Measurements from ENCODE around the gene ARHGAP22. TPM values are rescaled to one million over a fixed set of nuclear protein-coding genes. Genes with fewer than 3 reads are reported as not detected.

ARHGAP22 gene
- total RNA-seq, 1 donor from 2014 or later: 64.5 TPM

DNA sequence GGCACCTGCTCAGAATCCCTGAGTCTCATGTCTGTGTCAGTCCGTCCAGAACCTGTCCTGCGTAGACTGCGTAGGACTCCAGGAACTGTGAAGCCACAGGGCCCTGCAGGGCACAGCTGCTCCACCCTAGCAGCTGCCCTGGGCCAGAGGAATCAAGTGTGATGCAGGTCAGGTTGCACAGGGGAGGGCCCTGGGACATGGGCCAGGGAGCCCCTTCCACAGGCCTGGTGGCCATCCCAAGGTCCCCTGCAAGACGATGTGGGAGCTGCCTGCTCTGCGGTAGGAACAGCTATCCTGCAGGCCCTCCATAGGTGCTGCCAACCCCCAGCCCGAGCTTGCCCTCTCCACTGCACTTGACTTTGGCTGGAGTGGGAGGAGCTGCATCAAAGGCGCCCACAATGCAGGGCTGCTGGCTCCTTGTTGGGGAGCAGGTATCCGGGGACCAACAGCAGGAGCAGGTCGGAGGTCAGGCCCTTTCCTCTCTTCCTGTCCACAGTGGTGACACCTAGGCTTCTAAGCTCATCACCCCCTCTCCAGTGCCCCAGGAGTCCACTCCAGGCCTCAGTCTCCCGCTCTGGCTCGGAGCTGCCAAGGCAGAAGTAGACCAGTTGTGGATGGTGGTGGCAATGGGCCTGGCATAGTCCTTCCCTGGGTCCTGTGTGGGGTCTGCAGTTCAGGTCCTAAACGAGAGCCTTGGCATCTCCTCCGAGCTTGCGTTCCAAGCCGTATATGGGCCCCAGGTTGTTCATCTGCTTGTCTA is 149.3 kb downstream of the ARHGAP22 start:
- no peak for DNase-seq (ENCODE audit: extremely low read depth, low read depth, low spot score)

DNA sequence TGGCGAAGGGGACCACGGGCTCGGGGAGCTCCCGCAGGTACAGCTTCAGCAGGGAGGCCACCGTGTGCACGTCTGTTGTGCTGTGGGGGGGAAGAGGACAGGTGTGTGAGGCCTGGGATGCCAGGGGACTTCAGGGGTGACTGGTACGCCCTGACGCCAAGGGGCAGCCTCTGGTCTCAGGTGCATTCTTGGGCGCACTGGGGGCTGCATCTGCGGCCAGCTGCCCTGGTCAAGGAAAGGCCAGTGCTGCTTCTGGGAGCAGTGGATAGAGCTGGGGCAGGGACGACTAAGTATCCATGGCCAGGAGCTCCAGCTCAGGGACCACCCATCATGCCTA is 149.8 kb downstream of the ARHGAP22 start:
- DNase-seq (ENCODE audit: extremely low read depth, low read depth, low spot score): no peak

DNA sequence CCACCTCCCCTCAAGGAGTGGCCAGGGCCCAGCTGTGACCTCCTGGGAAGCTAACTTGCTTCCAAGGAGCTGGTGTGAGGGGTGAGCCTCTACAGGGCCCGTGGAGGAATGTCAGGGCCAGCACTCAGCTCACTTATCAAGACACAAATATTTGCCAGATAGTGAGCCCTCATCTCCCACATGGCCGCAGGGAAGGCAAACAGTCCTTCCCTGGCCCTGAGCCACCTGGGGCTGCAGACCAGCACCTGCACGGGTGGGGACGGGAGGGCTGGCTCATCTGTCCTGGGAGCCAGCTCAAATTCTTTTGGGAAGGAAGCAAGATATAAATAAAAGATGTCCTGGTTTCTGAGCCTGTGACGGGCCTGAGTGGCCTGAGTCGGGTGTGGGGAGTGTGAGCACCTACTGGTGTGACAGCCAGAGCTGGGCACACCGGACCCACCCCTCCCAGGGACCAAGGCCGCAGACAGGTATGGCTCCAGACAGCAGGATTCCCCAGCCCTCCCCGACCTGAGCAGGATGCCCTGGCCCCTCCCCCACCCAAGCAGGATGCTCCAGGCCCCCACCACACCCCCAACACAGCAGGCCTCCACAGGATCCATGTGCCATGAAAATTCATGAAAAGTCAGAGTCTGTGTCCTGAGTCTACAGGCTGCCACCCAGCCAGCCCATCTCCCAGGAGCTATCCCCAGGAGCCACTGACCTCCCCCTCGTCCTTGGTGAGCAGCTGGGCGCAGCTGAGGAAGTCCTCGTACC is 150.4 kb downstream of the ARHGAP22 start:
- DNase-seq (ENCODE audit: extremely low read depth, low read depth, low spot score): no peak

DNA sequence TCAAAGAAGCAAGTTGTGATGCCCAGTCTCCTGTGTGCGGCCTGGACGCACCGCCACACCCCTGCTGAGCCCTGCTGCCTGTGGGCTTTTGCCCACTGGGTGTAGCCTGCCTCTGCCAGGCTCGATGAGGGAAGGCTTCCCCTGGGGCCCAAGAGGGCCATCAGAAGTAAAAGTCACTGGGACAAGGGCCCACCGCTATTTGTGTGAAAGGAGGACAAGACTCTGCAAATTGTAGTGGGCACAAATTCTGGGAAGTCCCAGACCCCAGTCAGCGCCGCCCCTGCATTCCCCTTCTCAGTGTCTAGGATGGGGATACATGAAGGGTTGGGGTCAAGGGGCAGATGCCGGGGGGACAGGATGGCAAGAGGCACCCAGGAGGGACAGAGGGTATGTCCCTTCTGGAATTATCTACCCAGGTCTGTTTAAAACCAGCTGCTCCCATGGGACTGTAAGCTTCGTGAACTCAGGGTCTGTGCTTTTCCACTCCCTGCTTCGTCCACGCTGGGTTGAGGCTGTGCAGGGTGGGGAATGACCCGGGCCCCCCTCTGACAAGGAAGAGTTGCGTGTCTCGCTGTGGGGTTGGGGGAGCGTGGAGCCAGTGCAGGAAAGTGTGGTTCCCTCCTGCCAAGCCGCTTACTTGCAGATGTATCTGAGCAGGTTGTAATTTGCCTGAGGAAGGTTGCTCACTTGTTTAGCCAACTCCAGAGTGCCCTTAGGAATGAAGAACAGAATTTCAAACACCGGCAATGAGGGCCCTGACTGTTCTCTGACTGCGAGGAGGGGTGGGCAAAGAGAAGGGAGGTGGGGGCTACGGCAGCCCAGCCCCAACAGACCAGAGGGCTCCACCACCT is 151.2 kb downstream of the ARHGAP22 start:
- no peak for DNase-seq (ENCODE audit: extremely low read depth, low read depth, low spot score)

GRCh38 chr10:48452879-48453412 is 151.9 kb downstream of the ARHGAP22 start:
- DNase-seq (ENCODE audit: extremely low read depth, low read depth, low spot score): no peak

DNA sequence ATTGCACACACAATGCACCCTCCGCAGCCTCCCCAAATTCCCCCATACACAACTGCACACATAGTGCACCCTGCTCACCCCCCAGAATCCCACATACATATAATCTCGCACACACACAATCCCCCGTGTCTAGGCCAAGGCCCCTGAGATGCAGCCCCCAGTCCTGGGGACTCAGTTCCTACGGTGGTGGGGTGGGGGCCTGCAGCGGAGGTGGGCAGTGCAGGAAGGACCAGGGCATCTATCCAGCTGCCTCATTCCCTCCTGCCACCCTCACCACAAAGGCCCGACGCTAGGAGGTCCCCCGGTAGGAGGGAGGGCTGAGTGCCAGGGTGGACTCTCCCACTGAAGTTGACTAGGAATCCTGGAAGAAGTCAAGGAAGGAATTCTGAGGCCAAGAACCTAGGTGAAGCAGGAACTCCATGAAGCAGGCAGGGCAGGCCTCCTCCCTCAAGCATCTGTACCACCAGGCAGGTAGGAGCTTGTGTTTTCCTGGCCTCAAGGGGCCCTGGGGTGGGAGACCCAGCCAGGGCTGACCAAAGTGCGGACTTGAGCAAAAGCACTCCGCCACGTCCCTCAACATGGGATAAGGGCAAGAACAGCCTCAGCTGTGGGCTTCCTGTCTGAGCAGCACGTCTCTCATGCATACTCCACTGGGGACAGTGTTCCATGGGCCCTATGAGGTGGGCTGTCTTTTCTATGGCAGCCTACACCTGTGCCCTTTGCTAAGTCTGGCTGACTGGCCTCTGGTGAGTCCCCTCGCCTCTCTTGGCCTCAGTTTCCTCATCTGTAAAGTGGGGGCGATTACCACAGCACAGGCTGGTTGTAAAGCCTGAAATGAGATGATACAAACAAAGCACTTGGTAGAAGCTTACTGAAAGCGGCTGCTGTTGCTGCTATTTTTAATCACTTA is 152.6 kb downstream of the ARHGAP22 start:
- no peak for DNase-seq (ENCODE audit: extremely low read depth, low read depth, low spot score)

DNA sequence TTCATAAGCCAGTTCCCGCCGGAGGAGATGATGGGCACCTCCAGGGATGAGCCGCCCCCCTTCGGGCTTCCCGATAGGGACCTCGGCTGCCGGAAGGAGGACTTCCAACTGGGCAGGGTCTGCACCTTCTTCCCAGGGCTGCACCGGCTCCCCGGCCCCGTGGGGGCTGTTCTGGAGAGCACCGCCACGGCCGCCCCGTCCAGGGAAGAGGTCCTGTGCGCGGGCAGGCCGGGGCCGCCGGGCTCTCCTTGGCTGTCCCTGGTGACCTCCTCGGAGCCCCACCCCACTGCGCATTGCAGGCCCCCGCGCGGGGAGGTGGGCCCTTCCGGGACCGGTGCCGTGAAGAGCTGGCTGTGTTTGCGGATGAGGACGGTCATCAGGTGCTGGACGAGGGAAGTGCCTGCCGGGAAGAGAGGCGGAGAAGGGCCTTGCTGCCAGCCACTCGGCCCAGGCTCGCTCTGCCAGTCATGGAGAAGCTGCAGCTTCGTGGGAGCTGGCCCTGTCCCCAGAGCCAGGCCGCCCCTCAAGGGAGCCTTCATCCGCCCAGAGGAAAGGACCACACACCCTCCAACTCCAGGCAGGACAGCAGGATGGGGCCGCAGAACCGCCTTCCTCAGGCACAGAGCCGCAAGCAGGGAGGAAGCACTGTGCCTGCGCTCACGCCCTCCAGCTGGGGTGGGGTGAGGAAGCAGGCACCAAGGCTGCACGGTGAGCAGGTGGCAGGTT is 154.0 kb downstream of the ARHGAP22 start:
- no peak for DNase-seq (ENCODE audit: extremely low read depth, low read depth, low spot score)

GRCh38 chr10:48450233-48450740 is 154.6 kb downstream of the ARHGAP22 start:
- no peak for DNase-seq (ENCODE audit: extremely low read depth, low read depth, low spot score)

GRCh38 chr10:48449501-48450232 is 155.2 kb downstream of the ARHGAP22 start:
- DNase-seq (ENCODE audit: extremely low read depth, low read depth, low spot score): no peak

DNA sequence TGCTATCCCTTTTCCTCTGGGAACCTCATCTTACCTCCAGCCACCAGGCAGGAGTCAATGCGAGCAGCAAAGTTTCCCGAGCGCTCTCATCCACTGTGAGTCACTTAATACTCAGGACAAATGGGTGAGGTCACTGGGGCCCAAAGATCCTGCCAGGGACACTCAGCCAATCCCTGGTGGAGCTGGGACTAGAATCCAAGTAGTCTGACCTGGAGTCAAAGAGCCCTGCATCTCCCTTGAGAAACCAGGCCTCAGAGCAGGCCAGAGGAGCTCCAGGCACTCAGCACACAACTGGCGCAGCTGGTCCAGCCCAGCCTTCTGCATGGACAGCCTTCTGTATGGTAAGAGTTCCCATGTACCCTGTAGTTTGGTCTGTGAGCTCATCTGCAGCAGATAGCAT is 156.1 kb downstream of the ARHGAP22 start:
- no peak for DNase-seq (ENCODE audit: extremely low read depth, low read depth, low spot score)

GRCh38 chr10:48447356-48448215 is 157.3 kb downstream of the ARHGAP22 start:
- no peak for DNase-seq (ENCODE audit: extremely low read depth, low read depth, low spot score)

DNA sequence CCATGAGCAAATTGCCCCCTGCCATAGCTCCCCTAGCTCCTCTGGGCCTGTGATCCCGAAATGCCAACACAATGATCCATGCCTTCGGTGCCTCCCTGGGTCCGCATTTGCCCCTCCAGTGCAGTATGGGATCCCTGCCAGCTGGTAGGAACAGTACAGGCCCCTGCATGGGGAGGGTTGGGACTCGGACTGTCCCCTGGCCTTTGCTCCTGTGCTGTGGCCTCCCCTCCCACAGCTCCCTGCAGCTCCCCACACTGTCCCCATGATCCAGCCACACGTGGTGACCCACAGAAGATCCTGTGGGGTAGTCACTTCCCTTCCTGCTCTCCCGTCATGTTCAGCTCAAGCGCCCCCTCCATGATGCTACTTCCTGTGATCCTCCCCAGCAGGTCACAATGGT is 158.1 kb downstream of the ARHGAP22 start:
- no peak for DNase-seq (ENCODE audit: extremely low read depth, low read depth, low spot score)

DNA sequence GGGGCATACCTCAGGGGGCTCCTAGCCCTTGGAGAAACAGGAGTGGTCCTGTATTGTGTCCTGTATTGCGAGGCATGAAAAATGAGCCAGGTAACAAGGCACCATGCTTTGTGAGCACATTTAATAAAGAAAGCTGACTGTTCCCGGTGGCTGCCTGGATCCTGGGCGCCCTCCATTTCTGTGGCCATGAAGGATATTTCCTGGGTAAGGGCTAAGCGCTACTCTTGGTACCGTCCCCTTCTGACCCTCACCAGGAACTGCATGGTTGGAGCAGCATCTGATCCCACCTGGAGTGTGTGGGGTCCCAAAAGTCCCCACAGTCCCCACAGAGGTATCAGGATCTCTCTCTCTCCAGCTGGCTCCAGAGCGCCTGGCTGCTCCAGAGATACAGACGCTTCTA is 158.9 kb downstream of the ARHGAP22 start:
- DNase-seq (ENCODE audit: extremely low read depth, low read depth, low spot score): no peak

GRCh38 chr10:48444861-48445841 is 159.7 kb downstream of the ARHGAP22 start:
- DNase-seq (ENCODE audit: extremely low read depth, low read depth, low spot score): no peak

DNA sequence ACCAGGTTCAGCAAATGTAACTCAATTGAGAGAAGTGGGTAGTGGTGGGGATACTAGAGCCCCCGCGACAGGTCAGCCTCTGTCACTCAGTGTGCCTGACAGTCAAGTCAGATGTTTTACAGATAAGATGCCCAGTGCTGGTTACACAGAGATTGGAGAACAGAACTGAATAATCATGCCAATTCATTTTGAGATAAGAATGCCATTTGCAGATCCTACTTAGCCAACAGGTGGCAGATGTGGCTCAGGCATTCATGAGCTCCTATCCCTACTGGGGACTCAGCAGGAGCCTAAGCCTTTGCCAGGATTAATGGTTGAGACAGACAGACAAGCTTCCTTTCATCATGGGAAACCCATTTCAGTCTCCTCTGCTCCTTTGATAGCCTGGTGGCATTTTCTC is 160.6 kb downstream of the ARHGAP22 start:
- peak; percentile 22 for DNase-seq (ENCODE audit: extremely low read depth, low read depth, low spot score)

GRCh38 chr10:48442809-48443177 is 162.1 kb downstream of the ARHGAP22 start:
- no peak for DNase-seq (ENCODE audit: extremely low read depth, low read depth, low spot score)
